ENCODE data around the gene ASXL1. TPM values are rescaled to one million over a fixed set of nuclear protein-coding genes. Genes with fewer than 3 reads are reported as not detected.

Gene ASXL1
- total and polyA plus RNA-seq, 9 donors: 31.6 to 85.1 (median 67.9) TPM

DNA sequence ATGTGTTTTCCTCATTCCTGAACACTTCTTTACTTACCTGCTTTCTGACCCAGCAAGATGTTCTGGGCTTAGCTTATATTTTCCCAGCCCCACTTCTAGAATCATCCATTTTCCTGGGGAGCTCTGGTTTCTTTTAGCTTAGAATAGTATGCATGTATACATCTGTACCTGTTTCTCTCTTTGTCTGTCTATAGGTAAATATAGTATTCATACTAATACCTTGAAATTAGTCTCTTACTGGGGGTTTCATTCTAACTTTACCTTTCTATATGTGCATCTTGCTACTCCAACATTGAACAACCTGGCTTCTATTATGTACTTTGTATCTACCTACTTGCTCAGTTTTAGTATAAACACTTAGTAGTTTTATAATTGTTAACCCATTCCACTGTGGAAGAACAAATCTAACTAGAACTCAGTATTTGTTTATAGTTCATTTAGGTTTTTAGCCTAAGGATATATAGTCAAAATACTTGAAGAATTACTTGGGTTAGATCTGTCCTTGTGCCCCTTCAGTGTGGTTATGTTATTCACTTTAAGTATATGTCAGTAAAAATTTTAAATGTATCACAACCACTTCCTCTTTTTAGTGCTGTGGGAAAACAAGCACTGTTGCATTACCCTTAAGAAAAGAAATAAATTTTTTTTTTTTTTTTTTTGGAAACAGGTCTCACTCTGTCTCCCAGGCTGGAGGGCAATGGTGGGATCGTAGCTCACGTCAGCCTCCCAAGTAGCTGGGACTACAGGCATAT is 54.0 kb downstream of the ASXL1 start:
- no peaks in the 10 kb centered on the region for H3K36me3 ChIP-seq
- DNase-seq: no peak
- no peaks in the 10 kb centered on the region for H3K9me3 ChIP-seq
- TF ChIP-seq, protein P1, sequence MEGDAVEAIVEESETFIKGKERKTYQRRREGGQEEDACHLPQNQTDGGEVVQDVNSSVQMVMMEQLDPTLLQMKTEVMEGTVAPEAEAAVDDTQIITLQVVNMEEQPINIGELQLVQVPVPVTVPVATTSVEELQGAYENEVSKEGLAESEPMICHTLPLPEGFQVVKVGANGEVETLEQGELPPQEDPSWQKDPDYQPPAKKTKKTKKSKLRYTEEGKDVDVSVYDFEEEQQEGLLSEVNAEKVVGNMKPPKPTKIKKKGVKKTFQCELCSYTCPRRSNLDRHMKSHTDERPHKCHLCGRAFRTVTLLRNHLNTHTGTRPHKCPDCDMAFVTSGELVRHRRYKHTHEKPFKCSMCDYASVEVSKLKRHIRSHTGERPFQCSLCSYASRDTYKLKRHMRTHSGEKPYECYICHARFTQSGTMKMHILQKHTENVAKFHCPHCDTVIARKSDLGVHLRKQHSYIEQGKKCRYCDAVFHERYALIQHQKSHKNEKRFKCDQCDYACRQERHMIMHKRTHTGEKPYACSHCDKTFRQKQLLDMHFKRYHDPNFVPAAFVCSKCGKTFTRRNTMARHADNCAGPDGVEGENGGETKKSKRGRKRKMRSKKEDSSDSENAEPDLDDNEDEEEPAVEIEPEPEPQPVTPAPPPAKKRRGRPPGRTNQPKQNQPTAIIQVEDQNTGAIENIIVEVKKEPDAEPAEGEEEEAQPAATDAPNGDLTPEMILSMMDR (IDR thresholded peaks at IDR 0.05): no peak
- no peak for TF ChIP-seq POLR2A (IDR thresholded peaks at IDR 0.05)
- no peak for TF ChIP-seq EP300 (IDR thresholded peaks at IDR 0.05)
- 93 to 98% (median 95%) methylated on average over 2 of the region's 2 CpGs for WGBS, 3 donors
- intact Hi-C loops (cut with DNase I): no loop called here
- no peaks in the 10 kb centered on the region for H3K27me3 ChIP-seq
- no peak overlapping the region for H3K4me3 ChIP-seq
- H3K4me1 ChIP-seq (ENCODE audit: insufficient read depth): peaks cover 7% of the 10 kb centered on the region
- no peak overlapping the region for H3K27ac ChIP-seq

DNA sequence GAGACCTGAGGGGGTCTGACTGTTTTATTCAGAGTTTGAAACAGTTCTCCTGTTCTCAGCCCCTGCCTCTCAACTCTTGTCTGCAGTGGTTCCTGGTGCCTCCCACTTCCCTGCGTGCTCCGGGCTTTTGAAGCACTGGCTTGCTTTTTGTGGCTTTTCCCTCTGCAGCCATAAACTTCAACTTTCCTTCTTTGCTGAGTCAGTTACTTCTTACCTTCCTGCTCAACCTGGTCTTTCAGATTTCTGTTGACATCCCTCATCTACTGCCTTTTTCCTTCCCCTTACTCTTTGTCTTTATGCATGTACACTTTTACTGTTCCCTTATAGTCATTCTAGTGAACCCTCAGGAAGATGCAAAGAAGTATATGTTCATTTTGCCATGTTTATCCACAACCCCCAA is 57.4 kb downstream of the ASXL1 start:
- no peaks in the 10 kb centered on the region for H3K27me3 ChIP-seq
- TF ChIP-seq, protein P1 (IDR thresholded peaks at IDR 0.05): no peak
- TF ChIP-seq EP300 (IDR thresholded peaks at IDR 0.05) (no peak), POLR2A (IDR thresholded peaks at IDR 0.05) (no peak)
- WGBS, 3 donors: 48 to 62% (median 51%) methylated on average over 2 of the region's 2 CpGs
- H3K27ac ChIP-seq: no peak overlapping the region
- H3K4me1 ChIP-seq (ENCODE audit: insufficient read depth): peaks cover 7% of the 10 kb centered on the region
- H3K9me3 ChIP-seq: no peaks in the 10 kb centered on the region
- no peaks in the 10 kb centered on the region for H3K36me3 ChIP-seq
- intact Hi-C loops (cut with DNase I): no loop called here
- no peak for DNase-seq
- H3K4me3 ChIP-seq: no peak overlapping the region

DNA sequence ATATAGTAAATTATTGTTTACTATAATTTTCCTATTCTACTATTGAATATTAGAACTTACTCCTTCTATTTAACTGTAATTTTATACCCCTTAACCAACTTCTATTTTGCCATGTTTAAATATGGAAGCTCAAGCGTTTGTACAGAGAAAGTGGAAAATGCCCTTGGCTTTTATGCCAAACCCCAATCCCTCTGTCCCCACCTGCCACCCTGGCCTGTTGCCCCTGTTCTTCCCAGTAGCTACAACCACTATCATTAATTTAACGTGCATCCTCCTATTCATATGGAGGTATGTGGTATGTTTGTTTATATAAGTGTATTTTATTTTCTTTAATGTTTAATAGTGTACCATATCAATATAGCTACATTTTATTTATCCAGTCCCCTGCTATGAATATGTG is 58.1 kb downstream of the ASXL1 start:
- DNase-seq: no peak
- H3K27me3 ChIP-seq: no peaks in the 10 kb centered on the region
- H3K9me3 ChIP-seq: no peaks in the 10 kb centered on the region
- H3K4me1 ChIP-seq (ENCODE audit: insufficient read depth): peaks cover 7% of the 10 kb centered on the region
- WGBS, 3 donors: 84 to 95% (median 87%) methylated on average over 2 of the region's 2 CpGs
- intact Hi-C loops (cut with DNase I): no loop called here
- no peak for TF ChIP-seq EP300 (IDR thresholded peaks at IDR 0.05)
- no peak for TF ChIP-seq POLR2A (IDR thresholded peaks at IDR 0.05)
- TF ChIP-seq, protein P1 (IDR thresholded peaks at IDR 0.05): no peak
- no peaks in the 10 kb centered on the region for H3K36me3 ChIP-seq
- no peak overlapping the region for H3K4me3 ChIP-seq
- H3K27ac ChIP-seq: no peak overlapping the region

DNA sequence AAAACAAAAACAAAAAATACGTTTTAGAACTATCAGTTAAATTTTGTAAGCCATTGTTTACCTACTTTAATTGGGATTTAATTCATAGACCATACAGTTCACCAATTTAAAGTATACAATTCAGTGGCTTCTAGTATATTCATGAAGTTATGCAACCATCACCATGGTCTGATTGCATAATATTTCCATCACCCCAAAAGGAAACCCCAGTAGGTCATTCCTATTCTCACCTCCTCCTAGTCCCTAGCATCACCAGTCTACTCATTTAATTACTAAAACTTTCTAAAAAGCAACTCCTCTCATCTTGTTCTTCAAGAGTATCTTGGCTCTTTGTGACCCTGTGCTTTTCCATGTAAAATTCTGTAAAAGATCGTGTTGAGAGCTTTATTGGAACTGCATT is 60.2 kb downstream of the ASXL1 start:
- Histone ChIP-seq H3K9me3 (no peaks in the 10 kb centered on the region), H3K36me3 (no peaks in the 10 kb centered on the region), H3K27ac (no peak overlapping the region), H3K4me3 (no peak overlapping the region), H3K27me3 (no peaks in the 10 kb centered on the region), H3K4me1 (ENCODE audit: insufficient read depth) (peaks cover 7% of the 10 kb centered on the region)
- 86 to 92% (median 90%) methylated on average over 2 of the region's 2 CpGs for WGBS, 3 donors
- intact Hi-C loops (cut with DNase I): no loop called here
- TF ChIP-seq, protein P1 (IDR thresholded peaks at IDR 0.05): no peak
- TF ChIP-seq EP300 (IDR thresholded peaks at IDR 0.05) (no peak), POLR2A (IDR thresholded peaks at IDR 0.05) (no peak)
- DNase-seq: no peak

Measured in ovary (tissue), 9 donors.